H9 (cell line): Measurements from ENCODE around the gene LRRC74B. TPM values are rescaled to one million over a fixed set of nuclear protein-coding genes. Genes with fewer than 3 reads are reported as not detected.

ENCODE experiments used
- DNase-seq: peaks from one replicate; pipeline ENCODE4 v3.0.0-alpha.2; 2017
- H2AFZ ChIP-seq: one replicate; pipeline ENCODE4 v1.6.1; 2013; ENCODE audit warnings: mild to moderate bottlenecking, low read length, control low read depth, moderate library complexity
- H2AK5ac ChIP-seq: 2 replicates; pipeline ENCODE4 v1.6.1; 2013; ENCODE audit warnings: low read length, control low read depth, mixed read lengths; ENCODE audit not compliant: insufficient read length
- H2BK120ac ChIP-seq: one replicate; pipeline ENCODE4 v1.6.1; 2013; ENCODE audit warnings: low read depth, mild to moderate bottlenecking, low read length, control low read depth, inconsistent platforms; ENCODE audit not compliant: poor library complexity, severe bottlenecking
- H2BK12ac ChIP-seq: 2 replicates; pipeline ENCODE4 v1.6.1; 2013; ENCODE audit warnings: low read length, control low read depth, mixed read lengths, low read depth; ENCODE audit not compliant: insufficient read length
- H2BK15ac ChIP-seq: 2 replicates; pipeline ENCODE4 v1.6.1; 2013; ENCODE audit warnings: low read depth, low read length, control low read depth
- H2BK20ac ChIP-seq: one replicate; pipeline ENCODE4 v1.6.1; 2013; ENCODE audit warnings: low read depth, mild to moderate bottlenecking, low read length, control low read depth, inconsistent platforms; ENCODE audit not compliant: poor library complexity, severe bottlenecking
- H2BK5ac ChIP-seq: 2 replicates; pipeline ENCODE4 v1.6.1; 2013; ENCODE audit warnings: low read length, control low read depth, mixed read lengths; ENCODE audit not compliant: insufficient read length
- H3K14ac ChIP-seq: 2 replicates; pipeline ENCODE4 v1.6.1; 2013; ENCODE audit warnings: low read length, control low read depth; ENCODE audit not compliant: insufficient read depth
- H3K18ac ChIP-seq: 2 replicates; pipeline ENCODE4 v1.6.1; 2013; ENCODE audit warnings: low read depth, mild to moderate bottlenecking, mixed read lengths, low read length, control low read depth; ENCODE audit not compliant: insufficient read length
- H3K23ac ChIP-seq: 2 replicates; pipeline ENCODE4 v1.6.1; 2013; ENCODE audit warnings: low read length, control low read depth, mixed read lengths, low read depth; ENCODE audit not compliant: insufficient read length
- H3K23me2 ChIP-seq: 2 replicates; pipeline ENCODE4 v1.6.1; 2013; ENCODE audit warnings: low read depth, mild to moderate bottlenecking, mixed read lengths, low read length, control low read depth; ENCODE audit not compliant: insufficient read length, poor library complexity, severe bottlenecking
- H3K27ac ChIP-seq: 2 replicates; pipeline ENCODE4 v1.5.1; 2013; ENCODE audit warnings: low read length, control low read depth, mixed read lengths, low read depth; ENCODE audit not compliant: insufficient read length
- H3K27me3 ChIP-seq: 2 replicates; pipeline ENCODE4 v1.6.1; 2013; ENCODE audit warnings: low read length, control low read depth, inconsistent platforms; ENCODE audit not compliant: insufficient read depth
- H3K4ac ChIP-seq: 2 replicates; pipeline ENCODE4 v1.6.1; 2013; ENCODE audit warnings: low read depth, mild to moderate bottlenecking, control low read depth, inconsistent platforms, low read length, moderate library complexity
- H3K4me1 ChIP-seq: 2 replicates; pipeline ENCODE4 v1.6.1; 2013; ENCODE audit warnings: low read length, control low read depth, inconsistent platforms; ENCODE audit not compliant: insufficient read depth
- H3K4me2 ChIP-seq: 2 replicates; pipeline ENCODE4 v1.6.1; 2013; ENCODE audit warnings: low read length, control low read depth, mixed read lengths; ENCODE audit not compliant: insufficient read length, insufficient read depth
- H3K56ac ChIP-seq: 2 replicates; pipeline ENCODE4 v1.6.1; 2013; ENCODE audit warnings: low read depth, mild to moderate bottlenecking, mixed read lengths, low read length, control low read depth; ENCODE audit not compliant: insufficient read length
- H3K79me1 ChIP-seq: 2 replicates; pipeline ENCODE4 v1.6.1; 2013; ENCODE audit warnings: low read depth, mild to moderate bottlenecking, moderate library complexity, low read length, control low read depth, inconsistent platforms; ENCODE audit not compliant: insufficient read depth, poor library complexity, severe bottlenecking
- H3K79me2 ChIP-seq: 2 replicates; pipeline ENCODE4 v1.6.1; 2013; ENCODE audit warnings: low read length, control low read depth, inconsistent platforms; ENCODE audit not compliant: insufficient read depth
- H3K9ac ChIP-seq: 2 replicates; pipeline ENCODE4 v1.6.1; 2013; ENCODE audit warnings: low read length, control low read depth, mixed read lengths; ENCODE audit not compliant: insufficient read length; ENCODE audit errors: extremely low read depth
- H3K9me3 ChIP-seq: one replicate; pipeline ENCODE4 v1.6.1; 2013; ENCODE audit warnings: low read depth, low read length, inconsistent platforms; ENCODE audit not compliant: control insufficient read depth
- H3T11ph ChIP-seq: one replicate; pipeline ENCODE4 v1.6.1; 2013; ENCODE audit warnings: mild to moderate bottlenecking, low read length, control low read depth, inconsistent platforms
- H4K20me1 ChIP-seq: one replicate; pipeline ENCODE4 v1.6.1; 2013; ENCODE audit not compliant: control insufficient read depth, insufficient read length, insufficient read depth
- H4K5ac ChIP-seq: 2 replicates; pipeline ENCODE4 v1.6.1; 2013; ENCODE audit warnings: low read depth, mild to moderate bottlenecking, mixed read lengths, low read length, control low read depth; ENCODE audit not compliant: insufficient read length
- H4K8ac ChIP-seq: replicated peaks from 2 replicates; pipeline ENCODE4 v1.6.1; 2013; ENCODE audit warnings: low read length, control low read depth, mixed read lengths, low read depth; ENCODE audit not compliant: insufficient read length
- H4K91ac ChIP-seq: 2 replicates; pipeline ENCODE4 v1.6.1; 2013; ENCODE audit warnings: low read depth, mild to moderate bottlenecking, moderate library complexity, mixed read lengths, low read length, control low read depth; ENCODE audit not compliant: insufficient read length
- H3K27ac Mint-ChIP-seq, 3 experiments: 2 replicates in 2 of 3; 3 replicates in 1 of 3; pipeline ENCODE4 v1.8.0; 2020 to 2021; ENCODE audit warnings: mixed read lengths in 3 of 3, mild to moderate bottlenecking in 1 of 3, moderate library complexity in 1 of 3
- H3K27me3 Mint-ChIP-seq: 2 replicates; pipeline ENCODE4 v1.8.0; 2021; ENCODE audit warnings: low read depth, mild to moderate bottlenecking, moderate library complexity, mixed read lengths
- H3K36me3 Mint-ChIP-seq, 3 experiments: 2 replicates in 2 of 3; 3 replicates in 1 of 3; pipeline ENCODE4 v1.8.0; 2020 to 2021; ENCODE audit warnings: low read depth in 3 of 3, mixed read lengths in 3 of 3; ENCODE audit not compliant: insufficient read depth in 1 of 3
- H3K4me1 Mint-ChIP-seq, 2 experiments: 2 replicates each; pipeline ENCODE4 v1.8.0; 2020; ENCODE audit warnings: mixed read lengths in 2 of 2
- H3K4me3 Mint-ChIP-seq, 2 experiments: 2 replicates in 1 of 2; 3 replicates in 1 of 2; pipeline ENCODE4 v1.8.0; 2020 to 2021; ENCODE audit warnings: mild to moderate bottlenecking in 2 of 2, mixed read lengths in 2 of 2, moderate library complexity in 1 of 2
- H3K9me3 Mint-ChIP-seq, 2 experiments: 2 replicates in 1 of 2; 3 replicates in 1 of 2; pipeline ENCODE4 v1.8.0; 2020; ENCODE audit warnings: mild to moderate bottlenecking in 2 of 2, mixed read lengths in 2 of 2, moderate library complexity in 1 of 2
- CTCF ChIP-seq: fragments of 200-600 bp; sonication (generic); conservative IDR thresholded peaks from 3 replicates; pipeline ENCODE4 v1.8.0; 2021; ENCODE audit warnings: antibody characterized with exemption, mild to moderate bottlenecking
- WGBS: extraction: QIAGEN DNeasy Blood & Tissue Kit; methylation state at CpG from one replicate; pipeline ENCODE4 v1.1.7; 2013; ENCODE audit warnings: missing lambda C conversion rate, low lambda C conversion rate, mixed read lengths; ENCODE audit not compliant: insufficient read length; ENCODE audit errors: extremely low coverage; 5-methylcytosine and 5-hydroxymethylcytosine counted together
- total RNA-seq: library from RNA; stranded (reverse); gene quantifications from 2 replicates; pipeline ENCODE4 v1.2.1, GENCODE V29; 2021

Gene LRRC74B
- total RNA-seq, 1 experiment from 2014 or later, result not detected

GRCh38 chr22:21100149-21101032 lies 54.6 kb downstream of the LRRC74B start:
- H3K23ac ChIP-seq, result no peak overlapping the region
- no peak overlapping the region for H2BK12ac ChIP-seq
- no peak for TF ChIP-seq CTCF
- no peaks in the 10 kb centered on the region for H3K23me2 ChIP-seq
- H3K9ac ChIP-seq, result no peak overlapping the region
- Mint-ChIP-seq H3K9me3 (no peaks in the 10 kb centered on the region), H3K36me3 (no peaks in the 10 kb centered on the region), H3K27ac (no peak overlapping the region), H3K4me1 (peaks cover 10 to 15% of the 10 kb centered on the region in 2 experiments), H3K27me3 (peaks cover 39% of the 10 kb centered on the region), H3K4me3 (no peak overlapping the region)
- H4K20me1 ChIP-seq, result no peaks in the 10 kb centered on the region
- no peak overlapping the region for H3K14ac ChIP-seq
- no peak for DNase-seq
- H4K8ac ChIP-seq, result no peak overlapping the region
- no peak overlapping the region for H3K56ac ChIP-seq
- no peak overlapping the region for H2AK5ac ChIP-seq
- no peak overlapping the region for H3T11ph ChIP-seq
- no peak overlapping the region for H3K4me2 ChIP-seq
- H4K5ac ChIP-seq, result no peak overlapping the region
- WGBS, result no CpG with 5 or more reads among the region's 7 CpGs
- H4K91ac ChIP-seq, result no peak overlapping the region
- H2BK120ac ChIP-seq, result no peak overlapping the region
- no peak overlapping the region for H2BK5ac ChIP-seq
- H2BK15ac ChIP-seq, result no peak overlapping the region
- no peaks in the 10 kb centered on the region for H3K27me3 ChIP-seq
- H3K18ac ChIP-seq, result no peak overlapping the region
- no peaks in the 10 kb centered on the region for H3K9me3 ChIP-seq
- H3K4me1 ChIP-seq, result no peaks in the 10 kb centered on the region; the same call in 1 of the 2 replicates
- H3K79me1 ChIP-seq, result no peaks in the 10 kb centered on the region
- no peaks in the 10 kb centered on the region for H3K79me2 ChIP-seq
- no peak overlapping the region for H2AFZ ChIP-seq
- H3K27ac ChIP-seq, result no peak overlapping the region
- H3K4ac ChIP-seq, result no peak overlapping the region
- no peak overlapping the region for H2BK20ac ChIP-seq
